ENCODE results near the gene DNER.

The DNER gene

GRCh38 chr2:229412686-229413085 lies 301.7 kb downstream of the DNER start:
- DNase-seq: no peak
- 93% methylated on average over 2 of the region's 5 CpGs for WGBS (ENCODE audit: insufficient coverage)
- Histone ChIP-seq H3K36me3 (ENCODE audit: control insufficient read depth in 4 of 4, insufficient read depth in 4 of 4, low read length in 3 of 4) (no peaks in the 10 kb centered on the region), H3K27me3 (replicated peaks in 2 of 5; ENCODE audit: control insufficient read depth in 4 of 5, insufficient read depth in 5 of 5, low read length in 4 of 5) (no peaks in the 10 kb centered on the region), H3K4me1 (ENCODE audit: control extremely low read depth in 1 of 4, control insufficient read depth in 4 of 4, insufficient read depth in 4 of 4, low read length in 3 of 4) (peaks cover 13 to 27% (median 18%) of the 10 kb centered on the region in 4 experiments), H3K27ac (ENCODE audit: insufficient read depth in 1 of 2, low read depth in 1 of 2, low read length in 2 of 2, poor library complexity in 1 of 2, severe bottlenecking in 2 of 2) (no peak overlapping the region), H3K4me3 (ENCODE audit: control insufficient read depth in 1 of 7, extremely low read depth in 1 of 7, insufficient read depth in 4 of 7, low read depth in 2 of 7, low read length in 6 of 7) (no peak overlapping the region), H3K9me3 (ENCODE audit: control extremely low read depth in 1 of 5, control insufficient read depth in 4 of 5, insufficient read depth in 2 of 5, low read depth in 1 of 5, low read length in 4 of 5) (no peaks in the 10 kb centered on the region)
- ChIA-PET CTCF (no interaction called here), POLR2A (no interaction called here)

GRCh38 chr2:229410946-229411345 lies 303.4 kb downstream of the DNER start:
- no peaks in the 10 kb centered on the region for H3K36me3 ChIP-seq (ENCODE audit: control insufficient read depth in 4 of 4, insufficient read depth in 4 of 4, low read length in 3 of 4)
- CTCF ChIA-PET: no interaction called here
- H3K27me3 ChIP-seq (replicated peaks in 2 of 5; ENCODE audit: control insufficient read depth in 4 of 5, insufficient read depth in 5 of 5, low read length in 4 of 5): no peaks in the 10 kb centered on the region
- no peak overlapping the region for H3K27ac ChIP-seq (ENCODE audit: insufficient read depth in 1 of 2, low read depth in 1 of 2, low read length in 2 of 2, poor library complexity in 1 of 2, severe bottlenecking in 2 of 2)
- WGBS (ENCODE audit: insufficient coverage): 50% methylated on average over 1 of the region's 5 CpGs
- no peak overlapping the region for H3K4me3 ChIP-seq (ENCODE audit: control insufficient read depth in 1 of 7, extremely low read depth in 1 of 7, insufficient read depth in 4 of 7, low read depth in 2 of 7, low read length in 6 of 7)
- no peaks in the 10 kb centered on the region for H3K9me3 ChIP-seq (ENCODE audit: control extremely low read depth in 1 of 5, control insufficient read depth in 4 of 5, insufficient read depth in 2 of 5, low read depth in 1 of 5, low read length in 4 of 5)
- POLR2A ChIA-PET: no interaction called here
- no peak for DNase-seq
- H3K4me1 ChIP-seq (ENCODE audit: control extremely low read depth in 1 of 4, control insufficient read depth in 4 of 4, insufficient read depth in 4 of 4, low read length in 3 of 4): peaks cover under 1 to 10% (median 5%) of the 10 kb centered on the region in 4 experiments

GRCh38 chr2:229410264-229410663 lies 304.1 kb downstream of the DNER start:
- no peaks in the 10 kb centered on the region for H3K27me3 ChIP-seq (replicated peaks in 2 of 5; ENCODE audit: control insufficient read depth in 4 of 5, insufficient read depth in 5 of 5, low read length in 4 of 5)
- no peaks in the 10 kb centered on the region for H3K36me3 ChIP-seq (ENCODE audit: control insufficient read depth in 4 of 4, insufficient read depth in 4 of 4, low read length in 3 of 4)
- peaks cover 0 to 3% (median 0%) of the 10 kb centered on the region in 4 experiments for H3K4me1 ChIP-seq (ENCODE audit: control extremely low read depth in 1 of 4, control insufficient read depth in 4 of 4, insufficient read depth in 4 of 4, low read length in 3 of 4)
- no peak overlapping the region for H3K27ac ChIP-seq (ENCODE audit: insufficient read depth in 1 of 2, low read depth in 1 of 2, low read length in 2 of 2, poor library complexity in 1 of 2, severe bottlenecking in 2 of 2)
- WGBS (ENCODE audit: insufficient coverage): 100% methylated on average over 5 of the region's 6 CpGs
- ChIA-PET CTCF (no interaction called here), POLR2A (no interaction called here)
- H3K4me3 ChIP-seq (ENCODE audit: control insufficient read depth in 1 of 7, extremely low read depth in 1 of 7, insufficient read depth in 4 of 7, low read depth in 2 of 7, low read length in 6 of 7): no peak overlapping the region
- DNase-seq: no peak
- H3K9me3 ChIP-seq (ENCODE audit: control extremely low read depth in 1 of 5, control insufficient read depth in 4 of 5, insufficient read depth in 2 of 5, low read depth in 1 of 5, low read length in 4 of 5): no peaks in the 10 kb centered on the region

GRCh38 chr2:229409751-229410181 lies 304.6 kb downstream of the DNER start:
- no peaks in the 10 kb centered on the region for H3K9me3 ChIP-seq (ENCODE audit: control extremely low read depth in 1 of 5, control insufficient read depth in 4 of 5, insufficient read depth in 2 of 5, low read depth in 1 of 5, low read length in 4 of 5)
- H3K4me3 ChIP-seq (ENCODE audit: control insufficient read depth in 1 of 7, extremely low read depth in 1 of 7, insufficient read depth in 4 of 7, low read depth in 2 of 7, low read length in 6 of 7): no peak overlapping the region
- ChIA-PET CTCF (no interaction called here), POLR2A (no interaction called here)
- H3K27ac ChIP-seq (ENCODE audit: insufficient read depth in 1 of 2, low read depth in 1 of 2, low read length in 2 of 2, poor library complexity in 1 of 2, severe bottlenecking in 2 of 2): no peak overlapping the region
- 100% methylated on average over 3 of the region's 4 CpGs for WGBS (ENCODE audit: insufficient coverage)
- no peaks in the 10 kb centered on the region for H3K27me3 ChIP-seq (replicated peaks in 2 of 5; ENCODE audit: control insufficient read depth in 4 of 5, insufficient read depth in 5 of 5, low read length in 4 of 5)
- DNase-seq: no peak
- H3K36me3 ChIP-seq (ENCODE audit: control insufficient read depth in 4 of 4, insufficient read depth in 4 of 4, low read length in 3 of 4): no peaks in the 10 kb centered on the region
- no peaks in the 10 kb centered on the region for H3K4me1 ChIP-seq (ENCODE audit: control extremely low read depth in 1 of 4, control insufficient read depth in 4 of 4, insufficient read depth in 4 of 4, low read length in 3 of 4)

GRCh38 chr2:229408962-229409361 lies 305.4 kb downstream of the DNER start:
- no peaks in the 10 kb centered on the region for H3K4me1 ChIP-seq (ENCODE audit: control extremely low read depth in 1 of 4, control insufficient read depth in 4 of 4, insufficient read depth in 4 of 4, low read length in 3 of 4)
- DNase-seq: no peak
- H3K27ac ChIP-seq (ENCODE audit: insufficient read depth in 1 of 2, low read depth in 1 of 2, low read length in 2 of 2, poor library complexity in 1 of 2, severe bottlenecking in 2 of 2): no peak overlapping the region
- POLR2A ChIA-PET: no interaction called here
- no peak overlapping the region for H3K4me3 ChIP-seq (ENCODE audit: control insufficient read depth in 1 of 7, extremely low read depth in 1 of 7, insufficient read depth in 4 of 7, low read depth in 2 of 7, low read length in 6 of 7)
- CTCF ChIA-PET: no interaction called here
- H3K9me3 ChIP-seq (ENCODE audit: control extremely low read depth in 1 of 5, control insufficient read depth in 4 of 5, insufficient read depth in 2 of 5, low read depth in 1 of 5, low read length in 4 of 5): no peaks in the 10 kb centered on the region
- peaks cover 0 to 2% (median 0%) of the 10 kb centered on the region in 5 experiments for H3K27me3 ChIP-seq (replicated peaks in 2 of 5; ENCODE audit: control insufficient read depth in 4 of 5, insufficient read depth in 5 of 5, low read length in 4 of 5)
- WGBS (ENCODE audit: insufficient coverage): 100% methylated on average over 1 of the region's 3 CpGs
- no peaks in the 10 kb centered on the region for H3K36me3 ChIP-seq (ENCODE audit: control insufficient read depth in 4 of 4, insufficient read depth in 4 of 4, low read length in 3 of 4)

- POLR2A ChIA-PET: no interaction called here
- no peak overlapping the region for H3K4me3 ChIP-seq (ENCODE audit: control insufficient read depth in 1 of 7, extremely low read depth in 1 of 7, insufficient read depth in 4 of 7, low read depth in 2 of 7, low read length in 6 of 7)
- H3K4me1 ChIP-seq (ENCODE audit: control extremely low read depth in 1 of 4, control insufficient read depth in 4 of 4, insufficient read depth in 4 of 4, low read length in 3 of 4): no peaks in the 10 kb centered on the region
- H3K27me3 ChIP-seq (replicated peaks in 2 of 5; ENCODE audit: control insufficient read depth in 4 of 5, insufficient read depth in 5 of 5, low read length in 4 of 5): peaks cover 0 to 2% (median 0%) of the 10 kb centered on the region in 5 experiments
- H3K9me3 ChIP-seq (ENCODE audit: control extremely low read depth in 1 of 5, control insufficient read depth in 4 of 5, insufficient read depth in 2 of 5, low read depth in 1 of 5, low read length in 4 of 5): no peaks in the 10 kb centered on the region
- WGBS (ENCODE audit: insufficient coverage): 80% methylated on average over 1 of the region's 1 CpG
- CTCF ChIA-PET: no interaction called here
- H3K27ac ChIP-seq (ENCODE audit: insufficient read depth in 1 of 2, low read depth in 1 of 2, low read length in 2 of 2, poor library complexity in 1 of 2, severe bottlenecking in 2 of 2): no peak overlapping the region
- H3K36me3 ChIP-seq (ENCODE audit: control insufficient read depth in 4 of 4, insufficient read depth in 4 of 4, low read length in 3 of 4): no peaks in the 10 kb centered on the region
- no peak for DNase-seq
Observed at GRCh38 chr2:229408356-229408755, 306.0 kb downstream of the DNER start.

GRCh38 chr2:229407170-229407569 lies 307.2 kb downstream of the DNER start:
- Histone ChIP-seq H3K36me3 (ENCODE audit: control insufficient read depth in 4 of 4, insufficient read depth in 4 of 4, low read length in 3 of 4) (no peaks in the 10 kb centered on the region), H3K4me1 (ENCODE audit: control extremely low read depth in 1 of 4, control insufficient read depth in 4 of 4, insufficient read depth in 4 of 4, low read length in 3 of 4) (no peaks in the 10 kb centered on the region), H3K27me3 (replicated peaks in 2 of 5; ENCODE audit: control insufficient read depth in 4 of 5, insufficient read depth in 5 of 5, low read length in 4 of 5) (peaks cover 0 to 2% (median 0%) of the 10 kb centered on the region in 5 experiments), H3K9me3 (ENCODE audit: control extremely low read depth in 1 of 5, control insufficient read depth in 4 of 5, insufficient read depth in 2 of 5, low read depth in 1 of 5, low read length in 4 of 5) (no peaks in the 10 kb centered on the region), H3K4me3 (ENCODE audit: control insufficient read depth in 1 of 7, extremely low read depth in 1 of 7, insufficient read depth in 4 of 7, low read depth in 2 of 7, low read length in 6 of 7) (no peak overlapping the region), H3K27ac (ENCODE audit: insufficient read depth in 1 of 2, low read depth in 1 of 2, low read length in 2 of 2, poor library complexity in 1 of 2, severe bottlenecking in 2 of 2) (no peak overlapping the region)
- ChIA-PET POLR2A (no interaction called here), CTCF (interaction anchor here (1.1 kb wide), 1 partner anchor 8 kb away, joined by 4 read pairs; no protein-coding TSS in a partner anchor)
- DNase-seq: no peak
- 95% methylated on average over 10 of the region's 13 CpGs for WGBS (ENCODE audit: insufficient coverage)

Data from common myeloid progenitor, CD34-positive (primary cell).